Fibroblast of the aortic adventitia (primary cell): ENCODE results near the gene P4HA3. TPM values are rescaled to one million over a fixed set of nuclear protein-coding genes. Genes with fewer than 3 reads are reported as not detected.
A peak's percentile ranks its signal among the peaks of the same experiment; 100 is the strongest.

Experiments used
- DNase-seq: peaks from one replicate; pipeline ENCODE4 v3.0.0-alpha.2; 2010; ENCODE audit warnings: low read depth
- H3K4me3 ChIP-seq: 2 replicates; pipeline ENCODE4 v1.5.1; 2011; ENCODE audit warnings: low read depth, mild to moderate bottlenecking, control low read depth, low read length, moderate library complexity
- CTCF ChIP-seq: IDR thresholded peaks from 2 replicates; pipeline ENCODE4 v1.5.1; 2011; ENCODE audit warnings: mild to moderate bottlenecking, low read length, control low read depth, inconsistent platforms; ENCODE audit not compliant: insufficient read depth
- total RNA-seq: library from RNA; depleted of rRNA; stranded (reverse); fragments of >200 nt; gene quantifications from 2 replicates; pipeline ENCODE4 v1.2.3, GENCODE V29; 2012; ENCODE audit warnings: low replicate concordance

The P4HA3 gene
- total RNA-seq, result 1.9 and 4.4 TPM in 2 replicates

- no peak for TF ChIP-seq CTCF
- DNase-seq, result peak; percentile 25
- peak within 1 kb of the TSS; percentile 67 for H3K4me3 ChIP-seq
These were observed at the start of gene P4HA3 for GRCh38 chr11:74311352-74311926. Gene P4HA3, minus strand, starts transcription at chr11:74311640. Its CDS starts 29 bp downstream, at chr11:74311611.

GRCh38 chr11:74357449-74357848 is 46.0 kb upstream of the P4HA3 start:
- no peak for DNase-seq
- H3K4me3 ChIP-seq, result no peak overlapping the region
- no peak for TF ChIP-seq CTCF

GRCh38 chr11:74355626-74356025 is 44.2 kb upstream of the P4HA3 start:
- DNase-seq, result no peak
- no peak overlapping the region for H3K4me3 ChIP-seq
- TF ChIP-seq CTCF, result no peak

GRCh38 chr11:74354036-74354435 is 42.6 kb upstream of the P4HA3 start:
- no peak for TF ChIP-seq CTCF
- DNase-seq, result peak; percentile 2
- H3K4me3 ChIP-seq, result no peak overlapping the region

GRCh38 chr11:74347381-74347780 is 35.9 kb upstream of the P4HA3 start:
- DNase-seq, result no peak
- H3K4me3 ChIP-seq, result no peak overlapping the region
- TF ChIP-seq CTCF, result no peak

- TF ChIP-seq CTCF, result no peak
- H3K4me3 ChIP-seq, result no peak overlapping the region
- DNase-seq, result no peak
These were observed 34.0 kb upstream of the P4HA3 start for GRCh38 chr11:74345420-74345819.

- H3K4me3 ChIP-seq, result no peak overlapping the region
- TF ChIP-seq CTCF, result no peak
- peak; percentile 13 for DNase-seq
These were observed 30.5 kb upstream of the P4HA3 start for GRCh38 chr11:74341921-74342320.
